Stimulated activated CD4-positive, alpha-beta T cell treated with anti-CD3 and anti-CD28 coated beads, Interleukin-12 subunit alpha, Interleukin-12 subunit beta, amount 100 ng/mL, for 4 hours (primary cell): ENCODE data around the gene F5.
"Not testable (repeated sequence)": the region's sequence is repeated elsewhere in the genome, so short reads cannot be mapped to it uniquely, and the experiment has no call there.

ENCODE experiments used
- DNase-seq: peaks from one replicate; pipeline ENCODE4 v3.0.0-alpha.2; 2020

Gene F5

GRCh38 chr1:169534653-169535052 lies 51.6 kb downstream of the F5 start:
- DNase-seq: no peak

GRCh38 chr1:169533528-169534190 lies 52.6 kb downstream of the F5 start:
- not testable (repeated sequence) for DNase-seq

GRCh38 chr1:169530448-169530847 lies 55.8 kb downstream of the F5 start:
- no peak for DNase-seq

- DNase-seq: no peak
Observed at GRCh38 chr1:169529068-169529642, 57.1 kb downstream of the F5 start.

- no peak for DNase-seq
Observed at GRCh38 chr1:169528215-169529067, 57.8 kb downstream of the F5 start.

- DNase-seq: no peak
Observed at GRCh38 chr1:169527451-169528214, 58.6 kb downstream of the F5 start.

GRCh38 chr1:169527001-169527400 lies 59.3 kb downstream of the F5 start:
- no peak for DNase-seq

GRCh38 chr1:169526120-169526832 lies 60.0 kb downstream of the F5 start:
- DNase-seq: no peak

GRCh38 chr1:169525391-169525790 lies 60.9 kb downstream of the F5 start:
- DNase-seq: no peak

GRCh38 chr1:169523904-169524303 lies 62.4 kb downstream of the F5 start:
- DNase-seq: no peak

- no peak for DNase-seq
Observed at GRCh38 chr1:169521226-169521625, 65.1 kb downstream of the F5 start.

- DNase-seq: no peak
Observed at GRCh38 chr1:169517558-169518186, 68.6 kb downstream of the F5 start.

GRCh38 chr1:169515641-169516040 lies 70.6 kb downstream of the F5 start:
- DNase-seq: no peak

GRCh38 chr1:169514566-169515270 lies 71.6 kb downstream of the F5 start:
- DNase-seq: no peak

- no peak for DNase-seq
Observed at GRCh38 chr1:169513208-169513607, 73.1 kb downstream of the F5 start.

- no peak for DNase-seq
Observed at GRCh38 chr1:169511316-169512005, 74.8 kb downstream of the F5 start.

- no peak for DNase-seq
Observed at GRCh38 chr1:169510060-169510459, 76.2 kb downstream of the F5 start.

- DNase-seq: no peak
Observed at GRCh38 chr1:169509354-169509753, 76.9 kb downstream of the F5 start.

GRCh38 chr1:169508432-169509338 lies 77.6 kb downstream of the F5 start:
- no peak for DNase-seq

- DNase-seq: no peak
Observed at GRCh38 chr1:169507413-169507812, 78.9 kb downstream of the F5 start.
